Measurements from ENCODE around the gene VSIG10L. TPM values are rescaled to one million over a fixed set of nuclear protein-coding genes. Genes with fewer than 3 reads are reported as not detected.

Gene VSIG10L
- total RNA-seq, 1 experiment from 2014 or later, result 3.5 TPM

- no peak for ATAC-seq
These were observed 26.7 kb upstream of the VSIG10L start, which contains the start of gene CLDND2 for GRCh38 chr19:51368366-51369282. Gene CLDND2, minus strand, starts transcription at chr19:51369003. Its CDS starts 426 bp downstream, at chr19:51368577.

GRCh38 chr19:51367565-51368365 is 25.8 kb upstream of the VSIG10L start:
- H3K9ac ChIP-seq (ENCODE audit: low read length), result peak overlapping the region; percentile 88
- no peaks in the 10 kb centered on the region for H4K20me1 ChIP-seq (ENCODE audit: low read length)
- BruUV-seq (replicated peaks), result no TSS peak
- ChIA-PET CTCF (interaction anchor here (1.1 kb wide), 1 partner anchor 28 kb away, joined by 10 read pairs; no protein-coding TSS in a partner anchor), POLR2A (ENCODE audit: unreplicated experiment) (interaction anchor here (0.5 to 1.5 kb wide), 8 partner anchors 9 to 321 kb away, joined by 3 to 26 read pairs (median 8); partner anchors contain the start of gene VSIG10L)
- H3K4me1 ChIP-seq (ENCODE audit: insufficient read depth, low read length), result peaks cover 37% of the 10 kb centered on the region
- peak overlapping the region; percentile 87 for H3K4me3 ChIP-seq (ENCODE audit: low read length)
- peak overlapping the region; percentile 95 for H2AFZ ChIP-seq (ENCODE audit: low read length)
- peak; percentile 99 for DNase-seq
- H3K27me3 ChIP-seq (ENCODE audit: low read length), result no peaks in the 10 kb centered on the region
- peak overlapping the region; percentile 95 for H3K4me2 ChIP-seq (ENCODE audit: low read length)
- H3K9me2 ChIP-seq (replicated peaks; ENCODE audit: low read length), result no peaks in the 10 kb centered on the region
- peaks cover 30% of the 10 kb centered on the region for H3K79me2 ChIP-seq (ENCODE audit: low read length)
- no peaks in the 10 kb centered on the region for H3K36me3 ChIP-seq (ENCODE audit: low read depth, low read length)
- intact Hi-C loops (cut with micrococcal nuclease), result loop anchor here (1.0 kb wide), 2 partner anchors 27 to 28 kb away; no protein-coding TSS in a partner anchor
- H3F3A ChIP-seq (ENCODE audit: low read length, unreplicated experiment), result peaks cover 4% of the 10 kb centered on the region
- H3K27ac ChIP-seq (ENCODE audit: low read length), result peak overlapping the region; percentile 87
- H3K9me3 ChIP-seq (ENCODE audit: low read length), result no peaks in the 10 kb centered on the region
- ATAC-seq, result peak; percentile 66
- TF ChIP-seq EZH2phosphoT487 (IDR thresholded peaks at IDR 0.05; ENCODE audit: borderline replicate concordance, low read length) (no peak), CTCF (conservative IDR thresholded peaks at IDR 0.05; ENCODE audit: low read depth, low read length) (no peak), EZH2 (IDR thresholded peaks at IDR 0.05; ENCODE audit: low read length, unreplicated experiment) (no peak)

More at GRCh38 chr19:51368366-51369282, 26.7 kb upstream of the VSIG10L start, which contains the start of gene CLDND2:
- H3K4me3 ChIP-seq (ENCODE audit: low read length), result peak within 1 kb of the TSS; percentile 87
- no peak for DNase-seq
- BruUV-seq (replicated peaks), result no TSS peak
- H3K79me2 ChIP-seq (ENCODE audit: low read length), result peaks cover 21% of the 10 kb centered on the region
- intact Hi-C loops (cut with micrococcal nuclease), result no loop called here
- peak within 1 kb of the TSS; percentile 77 for H3K9ac ChIP-seq (ENCODE audit: low read length)
- H3K9me2 ChIP-seq (replicated peaks; ENCODE audit: low read length), result no peaks in the 10 kb centered on the region
- H2AFZ ChIP-seq (ENCODE audit: low read length), result peak within 1 kb of the TSS; percentile 95
- H3K4me1 ChIP-seq (ENCODE audit: insufficient read depth, low read length), result peaks cover 29% of the 10 kb centered on the region
- CTCF ChIA-PET, result no interaction called here
- peak within 1 kb of the TSS; percentile 95 for H3K4me2 ChIP-seq (ENCODE audit: low read length)
- no peaks in the 10 kb centered on the region for H3K9me3 ChIP-seq (ENCODE audit: low read length)
- H3K27me3 ChIP-seq (ENCODE audit: low read length), result no peaks in the 10 kb centered on the region
- no peaks in the 10 kb centered on the region for H4K20me1 ChIP-seq (ENCODE audit: low read length)
- POLR2A ChIA-PET (ENCODE audit: unreplicated experiment), result interaction anchor here (0.6 to 1.5 kb wide), 2 partner anchors 29 to 194 kb away, joined by 3 to 26 read pairs; no protein-coding TSS in a partner anchor
- peaks cover 4% of the 10 kb centered on the region for H3F3A ChIP-seq (ENCODE audit: low read length, unreplicated experiment)
- H3K27ac ChIP-seq (ENCODE audit: low read length), result peak within 1 kb of the TSS; percentile 18
- H3K36me3 ChIP-seq (ENCODE audit: low read depth, low read length), result no peaks in the 10 kb centered on the region
- TF ChIP-seq EZH2 (IDR thresholded peaks at IDR 0.05; ENCODE audit: low read length, unreplicated experiment) (no peak), EZH2phosphoT487 (IDR thresholded peaks at IDR 0.05; ENCODE audit: borderline replicate concordance, low read length) (no peak), CTCF (conservative IDR thresholded peaks at IDR 0.05; ENCODE audit: low read depth, low read length) (no peak)
